ENCODE measurements around the gene NET1. TPM values are rescaled to one million over a fixed set of nuclear protein-coding genes. Genes with fewer than 3 reads are reported as not detected.

The NET1 gene
- total RNA-seq, 3 donors from 2014 or later (not counting 1 experiment from before 2014, with no cell fraction given), result 10.4 to 17.9 (median 13.8) TPM

GRCh38 chr10:5476918-5477525 lies 64.7 kb downstream of the NET1 start:
- Mint-ChIP-seq H3K27me3 (ENCODE audit: low read depth in 2 of 2) (no peaks in the 10 kb centered on the region), H3K9me3 (no peaks in the 10 kb centered on the region), H3K4me3 (no peak overlapping the region), H3K27ac (no peak overlapping the region), H3K4me1 (no peaks in the 10 kb centered on the region), H3K36me3 (no peaks in the 10 kb centered on the region)
- no peak for DNase-seq
- intact Hi-C loops (cut with micrococcal nuclease), result no loop called here
- H3K9me3 ChIP-seq (ENCODE audit: control insufficient read depth, insufficient read depth, low read length), result no peaks in the 10 kb centered on the region
- H3K36me3 ChIP-seq (ENCODE audit: control insufficient read depth, insufficient read depth, low read length), result no peaks in the 10 kb centered on the region
- ATAC-seq, result no peak
- 94% methylated on average over 13 of the region's 13 CpGs for WGBS (ENCODE audit: insufficient coverage)
- TF ChIP-seq CTCF (IDR thresholded peaks at IDR 0.05), result no peak
- no peak overlapping the region for H3K4me3 ChIP-seq (ENCODE audit: low read length)
- H3K27me3 ChIP-seq (ENCODE audit: control insufficient read depth, insufficient read depth, low read length), result no peaks in the 10 kb centered on the region
- H3K27ac ChIP-seq (ENCODE audit: low read length), result no peak overlapping the region
- H3K4me1 ChIP-seq (ENCODE audit: control insufficient read depth, insufficient read depth, low read length), result no peaks in the 10 kb centered on the region

GRCh38 chr10:5477948-5478693 lies 65.8 kb downstream of the NET1 start:
- no peak for TF ChIP-seq CTCF (IDR thresholded peaks at IDR 0.05)
- no peak overlapping the region for H3K27ac Mint-ChIP-seq
- no peak overlapping the region for H3K4me3 ChIP-seq (ENCODE audit: low read length)
- H3K27me3 Mint-ChIP-seq (ENCODE audit: low read depth in 2 of 2), result no peaks in the 10 kb centered on the region
- H3K36me3 ChIP-seq (ENCODE audit: control insufficient read depth, insufficient read depth, low read length), result no peaks in the 10 kb centered on the region
- intact Hi-C loops (cut with micrococcal nuclease), result no loop called here
- no peaks in the 10 kb centered on the region for H3K9me3 ChIP-seq (ENCODE audit: control insufficient read depth, insufficient read depth, low read length)
- no peaks in the 10 kb centered on the region for H3K4me1 ChIP-seq (ENCODE audit: control insufficient read depth, insufficient read depth, low read length)
- no peak for ATAC-seq
- H3K9me3 Mint-ChIP-seq, result no peaks in the 10 kb centered on the region
- no peaks in the 10 kb centered on the region for H3K4me1 Mint-ChIP-seq
- no peak for DNase-seq
- no peaks in the 10 kb centered on the region for H3K36me3 Mint-ChIP-seq
- no peaks in the 10 kb centered on the region for H3K27me3 ChIP-seq (ENCODE audit: control insufficient read depth, insufficient read depth, low read length)
- no peak overlapping the region for H3K4me3 Mint-ChIP-seq
- WGBS (ENCODE audit: insufficient coverage), result 90% methylated on average over 11 of the region's 11 CpGs
- H3K27ac ChIP-seq (ENCODE audit: low read length), result no peak overlapping the region

GRCh38 chr10:5478694-5479305 lies 66.4 kb downstream of the NET1 start:
- H3K27ac Mint-ChIP-seq, result no peak overlapping the region
- ATAC-seq (no peak), DNase-seq (no peak)
- Histone ChIP-seq H3K9me3 (ENCODE audit: control insufficient read depth, insufficient read depth, low read length) (no peaks in the 10 kb centered on the region), H3K36me3 (ENCODE audit: control insufficient read depth, insufficient read depth, low read length) (no peaks in the 10 kb centered on the region), H3K27me3 (ENCODE audit: control insufficient read depth, insufficient read depth, low read length) (no peaks in the 10 kb centered on the region), H3K4me1 (ENCODE audit: control insufficient read depth, insufficient read depth, low read length) (no peaks in the 10 kb centered on the region), H3K27ac (ENCODE audit: low read length) (no peak overlapping the region), H3K4me3 (ENCODE audit: low read length) (no peak overlapping the region)
- H3K4me1 Mint-ChIP-seq, result no peaks in the 10 kb centered on the region
- 89% methylated on average over 17 of the region's 18 CpGs for WGBS (ENCODE audit: insufficient coverage)
- intact Hi-C loops (cut with micrococcal nuclease), result no loop called here
- no peaks in the 10 kb centered on the region for H3K36me3 Mint-ChIP-seq
- no peak for TF ChIP-seq CTCF (IDR thresholded peaks at IDR 0.05)
- no peaks in the 10 kb centered on the region for H3K9me3 Mint-ChIP-seq
- no peak overlapping the region for H3K4me3 Mint-ChIP-seq
- no peaks in the 10 kb centered on the region for H3K27me3 Mint-ChIP-seq (ENCODE audit: low read depth in 2 of 2)

Measured in natural killer cell (primary cell).